H1 (cell line): ENCODE measurements around the gene PFDN1. TPM values are rescaled to one million over a fixed set of nuclear protein-coding genes. Genes with fewer than 3 reads are reported as not detected.

Experiments used
- CTCF ChIA-PET: fragments of 300-600 bp; sonication (Branson Sonifier 250); formaldehyde crosslinking; loops from one replicate; lab custom pipeline; 2021; ENCODE audit not compliant: partially characterized antibody; lab: Charles Lee
- POLR2A ChIA-PET: fragments of 300-600 bp; sonication (Branson Sonifier 250); formaldehyde crosslinking; loops from one replicate; lab custom pipeline; 2021; ENCODE audit warnings: inconsistent platforms; ENCODE audit not compliant: partially characterized antibody; lab: Charles Lee
- DNase-seq, 2 experiments: peaks; one replicate each; pipeline versions ENCODE4 v3.0.0 to v3.0.0-alpha.2; 2010 to 2022; ENCODE audit warnings: low spot score in 2 of 2, low read depth in 1 of 2, mixed read lengths in 1 of 2
- FAIRE-seq: peaks from 2 replicates; lab custom pipeline; 2011; peaks lifted over from hg19 to GRCh38; lab: Jason Lieb, UNC
- H2AFZ ChIP-seq: 2 replicates; pipeline ENCODE4 v1.8.1; 2012; ENCODE audit warnings: low read length, inconsistent platforms
- H2AK5ac ChIP-seq: 2 replicates; pipeline ENCODE4 v1.6.1; 2013; ENCODE audit warnings: low read depth, low read length
- H2BK120ac ChIP-seq: replicated peaks from 2 replicates; pipeline ENCODE3; 2013; ENCODE audit warnings: low read depth, low read length, inconsistent platforms
- H2BK12ac ChIP-seq: 2 replicates; pipeline ENCODE4 v1.6.1; 2013; ENCODE audit warnings: low read depth, low read length
- H2BK15ac ChIP-seq: 2 replicates; pipeline ENCODE4 v1.6.1; 2013; ENCODE audit warnings: low read length
- H2BK20ac ChIP-seq: 2 replicates; pipeline ENCODE4 v1.6.1; 2013; ENCODE audit warnings: low read length
- H2BK5ac ChIP-seq: 2 replicates; pipeline ENCODE4 v1.6.1; 2013; ENCODE audit warnings: low read depth, low read length
- H3K14ac ChIP-seq: 2 replicates; pipeline ENCODE4 v1.6.1; 2013; ENCODE audit warnings: inconsistent platforms; ENCODE audit not compliant: insufficient read length
- H3K18ac ChIP-seq: 2 replicates; pipeline ENCODE4 v1.6.1; 2013; ENCODE audit warnings: low read length; ENCODE audit errors: extremely low read depth
- H3K23ac ChIP-seq: 2 replicates; pipeline ENCODE4 v1.6.1; 2013; ENCODE audit warnings: inconsistent platforms; ENCODE audit not compliant: insufficient read length
- H3K23me2 ChIP-seq: 2 replicates; pipeline ENCODE4 v1.6.1; 2013; ENCODE audit warnings: low read depth, low read length
- H3K27ac ChIP-seq: 2 replicates; pipeline ENCODE4 v1.6.1; 2011; ENCODE audit warnings: low read depth, low read length, inconsistent platforms
- H3K27me3 ChIP-seq, 4 experiments: replicated peaks in 1 of 4; 1 replicate in 1 of 4; 2 replicates in 3 of 4; pipeline versions ENCODE4 v1.6.1 to v1.8.1; 2011 to 2013; ENCODE audit warnings: low read length in 3 of 4, mild to moderate bottlenecking in 3 of 4, inconsistent platforms in 2 of 4, mixed read lengths in 2 of 4, moderate library complexity in 1 of 4; ENCODE audit not compliant: control insufficient read depth in 3 of 4, insufficient read depth in 3 of 4; ENCODE audit errors: extremely low read depth in 1 of 4
- H3K36me3 ChIP-seq, 4 experiments: 2 replicates each; pipeline versions ENCODE4 v1.6.1 to v1.8.1; 2011 to 2013; ENCODE audit warnings: mild to moderate bottlenecking in 4 of 4, low read length in 3 of 4, moderate library complexity in 2 of 4, control low read depth in 1 of 4, inconsistent platforms in 1 of 4; ENCODE audit not compliant: insufficient read depth in 4 of 4, control insufficient read depth in 2 of 4
- H3K4ac ChIP-seq: replicated peaks from 2 replicates; pipeline ENCODE3; 2013; ENCODE audit warnings: low read length, low read depth, mixed read lengths, inconsistent platforms; ENCODE audit not compliant: insufficient read length
- H3K4me1 ChIP-seq, 4 experiments: replicated peaks in 1 of 4; 1 replicate in 1 of 4; 2 replicates in 3 of 4; pipeline versions ENCODE4 v1.6.1 to v1.8.1; 2011 to 2013; ENCODE audit warnings: low read length in 3 of 4, inconsistent platforms in 2 of 4, mixed read lengths in 1 of 4; ENCODE audit not compliant: insufficient read depth in 4 of 4, control insufficient read depth in 3 of 4
- H3K4me2 ChIP-seq, 2 experiments: 2 replicates each; pipeline versions ENCODE4 v1.6.1 to v1.8.1; 2011 to 2013; ENCODE audit warnings: low read depth in 2 of 2, low read length in 2 of 2, control low read depth in 1 of 2, inconsistent platforms in 1 of 2, mild to moderate bottlenecking in 1 of 2; ENCODE audit not compliant: insufficient read depth in 1 of 2
- H3K4me3 ChIP-seq, 4 experiments: fragments of 200-600, 300-600 bp in 1 of 4; sonication (generic), shearing (Covaris generic), sonication (Bioruptor Twin) in 1 of 4; 2 replicates each; pipeline versions ENCODE4 v1.5.1 to v1.8.1; 2011 to 2016; ENCODE audit warnings: low read length in 4 of 4, low read depth in 3 of 4, control low read depth in 2 of 4, inconsistent platforms in 2 of 4, mild to moderate bottlenecking in 2 of 4, mixed read lengths in 1 of 4, moderate library complexity in 1 of 4; ENCODE audit not compliant: insufficient read depth in 2 of 4; ENCODE audit errors: extremely low read depth in 1 of 4
- H3K56ac ChIP-seq: replicated peaks from 2 replicates; pipeline ENCODE3; 2013; ENCODE audit warnings: low read depth, mild to moderate bottlenecking, mixed read lengths, low read length, inconsistent platforms; ENCODE audit not compliant: insufficient read length
- H3K79me1 ChIP-seq: 2 replicates; pipeline ENCODE4 v1.6.1; 2013; ENCODE audit warnings: low read depth, low read length, control low read depth
- H3K79me2 ChIP-seq, 2 experiments: 2 replicates each; pipeline versions ENCODE4 v1.6.1 to v1.8.1; 2012 to 2013; ENCODE audit warnings: low read length in 2 of 2, mild to moderate bottlenecking in 2 of 2, inconsistent platforms in 1 of 2; ENCODE audit not compliant: insufficient read depth in 2 of 2, control insufficient read depth in 1 of 2
- H3K9ac ChIP-seq, 4 experiments: replicated peaks in 1 of 4; 1 replicate in 1 of 4; 2 replicates in 3 of 4; pipeline versions ENCODE4 v1.6.1 to v1.8.1; 2011 to 2013; ENCODE audit warnings: low read depth in 3 of 4, low read length in 3 of 4, control low read depth in 2 of 4, mild to moderate bottlenecking in 2 of 4, moderate library complexity in 2 of 4, inconsistent platforms in 1 of 4; ENCODE audit errors: extremely low read depth in 1 of 4
- H3K9me3 ChIP-seq, 2 experiments: 2 replicates each; pipeline versions ENCODE4 v1.6.1 to v1.8.1; 2012 to 2013; ENCODE audit warnings: mild to moderate bottlenecking in 2 of 2, moderate library complexity in 2 of 2, control low read depth in 1 of 2, inconsistent platforms in 1 of 2, low read depth in 1 of 2, low read length in 1 of 2, mixed read lengths in 1 of 2; ENCODE audit not compliant: insufficient read depth in 2 of 2
- H4K20me1 ChIP-seq, 2 experiments: replicated peaks in 1 of 2; 2 replicates each; pipeline versions ENCODE3 to v1.8.1; 2011 to 2013; ENCODE audit warnings: inconsistent platforms in 2 of 2, low read length in 2 of 2, mild to moderate bottlenecking in 1 of 2; ENCODE audit not compliant: insufficient read depth in 2 of 2, control insufficient read depth in 1 of 2
- H4K5ac ChIP-seq: 2 replicates; pipeline ENCODE4 v1.6.1; 2013; ENCODE audit warnings: low read length, low read depth, mixed read lengths, inconsistent platforms; ENCODE audit not compliant: insufficient read length
- H4K8ac ChIP-seq: 2 replicates; pipeline ENCODE4 v1.8.0; 2013; ENCODE audit warnings: mild to moderate bottlenecking, moderate library complexity, low read length, inconsistent platforms; ENCODE audit not compliant: insufficient read depth; ENCODE audit errors: extremely low read depth
- H4K91ac ChIP-seq: replicated peaks from 2 replicates; pipeline ENCODE3; 2013; ENCODE audit warnings: low read length, mixed read lengths, inconsistent platforms; ENCODE audit not compliant: insufficient read length
- CBX5 ChIP-seq: fragments of 300-800, 300-1000 bp; sonication (generic); IDR thresholded peaks from 2 replicates; pipeline ENCODE4 v1.7.1; 2016; ENCODE audit warnings: antibody characterized with exemption, low read length, low read depth
- CHD1 ChIP-seq: IDR thresholded peaks from 2 replicates; pipeline ENCODE4 v1.6.1; 2012; ENCODE audit warnings: low read depth, low read length, improper control_type of control experiment
- EP300 ChIP-seq, 2 experiments: IDR thresholded peaks; 1 replicate in 1 of 2; 2 replicates in 1 of 2; pipeline ENCODE4 v1.6.1; 2011 to 2012; ENCODE audit warnings: low read depth in 2 of 2, low read length in 2 of 2, mild to moderate bottlenecking in 2 of 2, borderline replicate concordance in 1 of 2, inconsistent platforms in 1 of 2, moderate library complexity in 1 of 2
- EZH2 ChIP-seq: fragments of 200-600 bp; sonication (generic); IDR thresholded peaks from 2 replicates; pipeline ENCODE4 v1.7.1; 2012; ENCODE audit warnings: low read depth, mild to moderate bottlenecking, moderate library complexity, low read length, inconsistent platforms; ENCODE audit not compliant: severe bottlenecking
- HDAC2 ChIP-seq, 2 experiments: fragments of 300-600 bp in 1 of 2; sonication (generic) in 1 of 2; IDR thresholded peaks; 2 replicates each; pipeline ENCODE4 v1.6.1; 2011 to 2012; ENCODE audit warnings: low read depth in 2 of 2, low read length in 2 of 2, mild to moderate bottlenecking in 2 of 2, moderate library complexity in 2 of 2, borderline replicate concordance in 1 of 2, inconsistent platforms in 1 of 2
- HDAC6 ChIP-seq: IDR thresholded peaks from one replicate; pipeline ENCODE4 v1.7.1; 2012; ENCODE audit warnings: low read depth, mild to moderate bottlenecking, inconsistent platforms, low read length, moderate library complexity
- KDM4A ChIP-seq: IDR thresholded peaks from one replicate; pipeline ENCODE4 v1.7.1; 2012; ENCODE audit warnings: low read depth, mild to moderate bottlenecking, moderate library complexity, low read length, inconsistent platforms; ENCODE audit not compliant: severe bottlenecking
- NANOG ChIP-seq: IDR thresholded peaks from 2 replicates; pipeline ENCODE4 v1.6.1; 2011; ENCODE audit warnings: low read length, low read depth, mild to moderate bottlenecking, inconsistent platforms; ENCODE audit not compliant: insufficient read depth, poor library complexity, severe bottlenecking
- POLR2AphosphoS5 ChIP-seq: IDR thresholded peaks from 2 replicates; pipeline ENCODE4 v1.6.1; 2011; ENCODE audit warnings: low read depth, low read length
- POU5F1 ChIP-seq: IDR thresholded peaks from 2 replicates; pipeline ENCODE4 v1.6.1; 2011; ENCODE audit warnings: low read depth, mild to moderate bottlenecking, low read length, moderate library complexity
- RNF2 ChIP-seq: fragments of 200-900, 300-1000 bp; sonication (generic); IDR thresholded peaks from 2 replicates; pipeline ENCODE4 v1.7.1; 2016; ENCODE audit warnings: borderline replicate concordance, low read depth, mild to moderate bottlenecking, antibody characterized with exemption, low read length; ENCODE audit not compliant: poor library complexity, severe bottlenecking; ENCODE audit errors: missing control alignments
- SP1 ChIP-seq: IDR thresholded peaks from 2 replicates; pipeline ENCODE4 v1.6.1; 2011; ENCODE audit warnings: low read depth, low read length
- SP4 ChIP-seq: IDR thresholded peaks from 2 replicates; pipeline ENCODE4 v1.6.1; 2012; ENCODE audit warnings: low read length, inconsistent platforms
- WGBS, 2 experiments: shearing (Covaris generic) in 1 of 2; methylation state at CpG; one replicate each; pipeline versions ENCODE4 v1.1.6 to v1.1.7; 2013 to 2015; ENCODE audit warnings: low lambda C conversion rate in 2 of 2, mixed read lengths in 2 of 2, inconsistent platforms in 1 of 2, low coverage in 1 of 2, missing lambda C conversion rate in 1 of 2; ENCODE audit not compliant: insufficient replicate concordance in 2 of 2, insufficient coverage in 1 of 2, insufficient read length in 1 of 2; ENCODE audit errors: extremely low coverage in 1 of 2, missing lambda C conversion rate in 1 of 2; 5-methylcytosine and 5-hydroxymethylcytosine counted together
- polyA plus RNA-seq, 7 experiments: library from polyadenylated mRNA; depleted of rRNA in 3 of 7; stranded (reverse) in 5 of 7; unstranded in 2 of 7; fragments of >200 nt in 5 of 7; fragments of 200-250 nt in 2 of 7; gene quantifications; 1 replicate in 5 of 7; 2 replicates in 1 of 7; 4 replicates in 1 of 7; pipeline versions ENCODE4 v1.2.1 to v1.2.3, GENCODE V29; 2011 to 2013; ENCODE audit warnings: missing spikeins in 2 of 7, mixed read lengths in 2 of 7
- total RNA-seq: library from RNA; stranded (reverse); fragmentation: NEBNext Ultra II Directional; extraction: Animal tissue kit (Norgen Biotek cat#: 25700); gene quantifications from 2 replicates; pipeline ENCODE4 v1.2.1, GENCODE V29; 2021

Gene PFDN1
- total and polyA plus RNA-seq, 2 of the 8 experiments (the other 6 are each of a cell fraction or from before 2014, with no cell fraction given): 53.0 to 89.6 TPM

DNA sequence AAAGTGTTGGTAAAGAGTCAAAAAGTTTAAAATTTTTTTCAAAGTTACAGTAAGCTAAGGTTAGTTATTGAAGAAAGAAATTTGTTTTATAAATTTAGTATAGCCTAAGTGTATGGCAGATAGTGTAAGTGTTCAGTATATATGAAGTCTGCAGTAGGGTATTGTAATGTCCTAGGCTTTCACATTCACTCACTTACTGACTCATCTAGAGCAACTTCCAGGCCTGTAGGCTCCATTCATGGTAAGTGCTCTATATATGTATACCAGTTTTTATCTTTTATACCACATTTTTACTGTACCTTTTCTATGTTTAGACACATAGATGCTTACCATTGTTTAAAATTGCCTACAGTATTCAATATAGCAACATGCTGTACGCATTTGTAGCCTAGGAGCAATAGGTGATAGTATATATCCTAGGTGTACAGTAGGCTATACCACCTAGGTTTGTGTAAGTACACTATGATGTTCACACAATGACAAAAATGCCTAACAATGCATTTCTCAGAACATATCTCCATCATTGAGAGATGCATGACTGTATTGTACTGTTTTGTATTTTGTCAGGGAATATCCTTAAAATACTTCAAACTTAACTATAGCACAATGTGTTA lies 89.4 kb downstream of the PFDN1 start:
- H3K4ac ChIP-seq: no peak overlapping the region
- H4K91ac ChIP-seq: no peak overlapping the region
- no peak overlapping the region for H2BK120ac ChIP-seq
- H3K14ac ChIP-seq: no peak overlapping the region
- DNase-seq (no peak), FAIRE-seq (no peak)
- no peaks in the 10 kb centered on the region for H3K27me3 ChIP-seq
- POLR2A ChIA-PET: interaction anchor here (1.5 kb wide), 1 partner anchor 24 kb away, joined by 4 read pairs; no protein-coding TSS in a partner anchor
- H2BK12ac ChIP-seq: no peak overlapping the region
- H3K9ac ChIP-seq: no peak overlapping the region
- no peaks in the 10 kb centered on the region for H3K4me1 ChIP-seq
- no peaks in the 10 kb centered on the region for H3K36me3 ChIP-seq
- no peak overlapping the region for H4K8ac ChIP-seq
- no peak overlapping the region for H2BK5ac ChIP-seq
- WGBS, 2 experiments: 88% methylated on average over 1 of the region's 1 CpG; no CpG with 5 or more reads in 1 of the 2 experiments
- no peak overlapping the region for H3K27ac ChIP-seq
- no peak overlapping the region for H3K4me2 ChIP-seq
- no peak overlapping the region for H2BK20ac ChIP-seq
- H3K9me3 ChIP-seq: no peaks in the 10 kb centered on the region
- H3K23me2 ChIP-seq: no peaks in the 10 kb centered on the region
- H2AK5ac ChIP-seq: no peak overlapping the region
- no peak overlapping the region for H4K5ac ChIP-seq
- H2AFZ ChIP-seq: no peak overlapping the region
- H3K18ac ChIP-seq: no peak overlapping the region
- CTCF ChIA-PET: interaction anchor here (0.6 to 1.4 kb wide), 4 partner anchors 8 to 24 kb away, joined by 3 to 4 read pairs (median 3); no protein-coding TSS in a partner anchor
- no peak overlapping the region for H3K56ac ChIP-seq
- no peaks in the 10 kb centered on the region for H4K20me1 ChIP-seq
- H3K79me2 ChIP-seq: no peaks in the 10 kb centered on the region
- H3K79me1 ChIP-seq: no peaks in the 10 kb centered on the region
- no peak overlapping the region for H3K23ac ChIP-seq
- H3K4me3 ChIP-seq: no peak overlapping the region
- no peak overlapping the region for H2BK15ac ChIP-seq
- TF ChIP-seq NANOG: no peak
- no peak for TF ChIP-seq SP4
- TF ChIP-seq HDAC6: no peak
- no peak for TF ChIP-seq HDAC2 (IDR thresholded peaks at IDR 0.05; ENCODE audit: borderline replicate concordance in 1 of 2, low read depth in 2 of 2, low read length in 2 of 2)
- no peak for TF ChIP-seq EP300 (IDR thresholded peaks at IDR 0.05; ENCODE audit: borderline replicate concordance in 1 of 2, low read depth in 2 of 2, low read length in 2 of 2)
- TF ChIP-seq KDM4A: no peak
- no peak for TF ChIP-seq CBX5
- no peak for TF ChIP-seq SP1
- TF ChIP-seq RNF2: no peak
- TF ChIP-seq POU5F1: no peak
- no peak for TF ChIP-seq POLR2AphosphoS5
- TF ChIP-seq EZH2: no peak
- TF ChIP-seq CHD1: no peak
